Bone marrow (tissue), 2 donors: ENCODE data around the gene RAB25.
"Not testable (repeated sequence)": the region's sequence is repeated elsewhere in the genome, so short reads cannot be mapped to it uniquely, and the experiment has no call there.

Experiments
- DNase-seq, 2 donors: peaks; one replicate each; lab custom pipeline; 2025; lab: John Stamatoyannopoulos, UW

RAB25 gene

DNA sequence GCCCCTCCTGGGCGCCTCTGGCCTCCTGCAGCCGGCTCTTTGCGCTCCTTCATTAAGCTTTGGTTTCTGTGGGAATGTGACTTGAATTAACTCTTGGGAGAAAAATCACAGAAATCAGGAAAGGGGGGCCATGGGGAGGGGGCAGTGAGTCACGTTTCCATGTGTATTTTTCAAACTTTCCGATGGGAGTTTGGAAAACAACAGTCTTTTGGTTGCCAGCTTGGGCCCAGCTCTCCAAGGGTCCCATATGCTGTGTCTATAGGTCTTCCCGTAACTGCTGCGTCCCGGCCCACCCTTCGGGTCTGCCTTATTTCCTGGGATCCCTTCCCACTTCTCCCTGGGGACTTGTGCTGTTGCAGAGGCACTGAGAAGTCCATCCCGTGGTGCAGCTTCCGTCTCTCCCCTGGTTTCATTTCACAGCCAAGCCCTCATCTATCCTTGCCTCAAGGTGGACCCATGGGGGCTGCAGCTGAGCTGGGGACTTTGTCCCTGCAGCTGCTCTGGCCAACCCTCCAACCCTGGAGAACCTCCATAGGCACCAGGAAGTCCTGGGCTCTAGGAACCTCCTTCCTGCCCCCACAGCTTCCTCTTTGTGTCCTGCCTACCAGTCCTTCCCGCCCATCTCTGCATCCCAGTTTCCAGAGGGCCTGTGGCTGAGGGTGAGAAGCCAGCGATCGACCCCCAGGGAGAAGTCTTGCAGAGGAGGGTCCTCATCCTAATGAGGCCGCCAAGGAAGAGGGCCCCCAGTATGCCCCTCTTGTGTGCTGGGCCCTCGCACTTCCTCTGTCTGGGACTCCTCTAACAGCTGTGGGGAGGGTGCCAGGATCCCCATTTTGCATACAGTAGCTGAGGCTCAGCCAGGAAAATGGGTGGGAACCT, 41.9 kb downstream of the RAB25 start:
- DNase-seq = peak in 1 of 2 donors; percentile 56

DNA sequence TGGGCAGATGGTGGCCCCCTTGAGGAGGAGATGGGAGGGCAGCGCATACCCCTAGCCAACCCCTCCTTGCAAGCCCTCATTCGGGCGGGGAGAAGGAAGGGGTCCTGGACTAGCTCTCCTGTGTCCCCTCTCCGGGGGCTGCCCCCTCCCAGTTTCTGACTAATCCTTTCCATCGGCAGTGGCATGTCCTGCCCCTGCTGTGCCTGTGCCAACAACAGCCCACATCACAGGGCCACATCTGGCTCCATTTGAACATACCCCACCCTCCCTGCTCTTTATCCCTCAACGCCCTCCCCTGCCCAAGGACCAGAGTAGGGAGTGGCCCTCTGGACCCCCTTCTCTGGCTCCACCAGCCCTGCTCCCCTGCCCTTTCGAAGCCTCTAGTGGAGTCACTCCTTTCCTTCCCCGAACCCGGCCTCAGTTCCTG, 42.6 kb downstream of the RAB25 start:
- DNase-seq = peak in 1 of 2 donors; percentile 27

DNA sequence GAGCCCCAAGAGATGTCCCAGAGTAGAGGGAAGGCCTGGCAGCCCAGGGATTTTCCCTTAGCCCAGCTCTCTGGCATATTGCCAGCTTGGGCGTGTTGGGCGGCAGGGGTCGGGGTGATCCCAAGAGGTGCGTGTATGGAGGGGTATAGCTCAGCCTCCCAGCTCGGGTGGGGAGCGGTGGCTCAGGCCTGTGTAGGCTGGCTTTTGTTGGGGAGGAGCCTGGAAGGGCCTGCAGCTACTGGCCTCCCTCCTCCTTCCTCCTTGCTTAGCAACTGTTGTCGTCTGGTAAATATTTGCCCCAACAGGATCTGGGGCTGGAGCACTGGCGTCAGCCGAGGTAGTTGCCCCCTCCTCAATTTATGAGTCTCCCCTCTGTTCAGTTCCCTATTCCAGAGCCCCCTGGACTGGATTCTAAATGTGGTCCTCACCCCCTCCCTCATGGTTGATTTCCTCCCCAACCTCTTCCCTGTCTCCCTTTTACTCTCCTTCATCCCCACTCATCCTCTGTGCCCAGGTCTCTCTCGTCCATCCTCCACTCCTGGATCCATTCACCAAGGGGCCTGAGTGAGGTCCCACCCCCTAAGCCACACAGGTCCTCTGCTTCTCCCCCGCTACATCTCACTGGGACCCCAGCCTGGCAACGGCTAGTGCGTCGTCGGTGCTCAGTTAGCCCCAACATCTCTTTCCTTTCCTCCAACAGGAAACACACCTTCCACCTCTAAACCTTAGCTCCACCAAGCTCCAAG, 43.3 kb downstream of the RAB25 start:
- DNase-seq = peak; percentile 28 to 39

DNA sequence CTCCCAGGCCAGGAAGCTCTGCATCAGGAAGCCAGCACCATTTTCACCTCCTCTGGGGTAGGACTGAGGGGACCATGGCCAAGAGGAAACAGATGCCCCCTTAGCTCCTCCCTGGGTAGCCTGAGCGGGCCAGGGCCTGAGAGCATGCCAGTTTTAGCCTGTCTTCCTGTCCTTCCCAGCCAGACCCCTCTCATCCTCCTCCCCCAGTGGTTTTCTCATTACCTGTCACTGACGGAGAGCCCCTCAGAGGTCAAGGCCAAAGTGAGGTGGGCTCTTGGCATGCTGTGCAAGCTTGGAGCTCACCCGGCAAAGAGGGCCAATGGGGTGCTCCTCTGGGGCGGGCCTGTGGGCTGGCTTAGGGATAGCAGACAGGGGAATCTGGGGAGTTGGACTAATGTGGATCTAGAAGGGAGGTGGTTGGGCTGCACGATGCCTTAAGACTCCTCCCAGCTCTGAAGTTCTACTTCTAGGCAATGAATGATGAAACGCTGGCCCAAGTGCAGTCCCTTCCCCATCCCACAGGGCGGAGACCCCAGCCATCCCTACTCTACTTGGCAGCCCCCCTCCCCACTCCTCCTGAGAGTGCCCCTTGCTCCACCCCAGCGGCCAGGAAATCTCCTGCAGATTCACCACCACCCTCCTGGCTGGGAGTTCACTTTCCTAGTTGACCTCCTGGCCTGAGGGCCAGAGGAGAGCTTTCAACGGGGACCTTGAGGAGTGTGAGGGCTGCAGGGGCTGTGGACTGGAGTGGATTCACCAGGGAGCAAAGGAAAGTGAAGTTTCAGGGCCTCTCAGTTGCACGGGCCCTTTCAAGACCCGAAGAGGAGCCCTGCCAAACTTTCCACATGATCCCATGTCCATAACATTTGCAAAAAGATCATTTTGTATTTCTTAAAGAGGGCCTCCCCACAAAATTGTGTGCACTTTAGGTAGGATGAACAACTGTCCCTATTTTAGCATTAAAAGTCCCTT, 44.2 kb downstream of the RAB25 start:
- peak in 1 of 2 donors; percentile 34 for DNase-seq

DNA sequence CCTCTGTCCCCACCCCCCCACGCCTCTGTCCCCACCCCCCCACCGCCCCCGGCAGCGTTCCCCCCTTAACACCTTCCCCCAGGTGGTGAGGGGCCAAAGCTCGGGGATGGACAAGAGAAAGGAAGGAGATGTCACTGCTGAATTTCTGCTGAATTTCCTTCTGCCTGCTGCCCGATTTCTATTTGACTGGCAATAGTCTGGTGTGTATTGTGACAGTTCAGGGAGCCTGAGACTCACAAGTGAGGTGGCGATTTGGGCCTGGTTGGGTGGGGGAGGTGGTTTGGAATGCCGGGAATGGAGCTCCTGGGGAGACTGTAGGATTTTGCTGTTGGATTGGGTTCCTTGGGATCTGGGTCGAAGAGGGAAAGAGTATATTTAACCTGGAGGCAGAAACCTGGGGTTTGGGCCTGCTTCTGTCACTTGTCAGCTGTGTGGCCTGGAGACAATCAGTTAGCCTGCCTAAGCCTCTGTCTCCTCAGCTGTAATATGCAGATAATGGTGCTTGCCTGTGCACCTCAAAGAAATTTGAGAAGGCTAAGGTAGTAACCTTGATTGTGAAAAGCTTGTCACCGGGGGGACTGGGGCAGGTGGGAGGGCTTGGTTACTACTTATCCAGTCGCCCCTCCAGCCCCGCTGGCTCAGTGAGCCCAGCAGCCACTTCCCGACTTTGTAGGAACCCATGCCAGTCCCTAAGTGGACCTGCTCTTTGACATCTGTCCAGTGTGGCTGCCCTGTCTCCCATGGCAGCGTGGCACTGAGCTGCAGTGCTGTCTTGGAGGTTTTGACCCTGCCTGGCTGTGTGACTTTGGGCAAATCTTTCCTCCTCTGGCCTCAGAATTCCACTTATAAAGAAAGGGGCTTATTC, 45.9 kb downstream of the RAB25 start:
- DNase-seq = no peak

DNA sequence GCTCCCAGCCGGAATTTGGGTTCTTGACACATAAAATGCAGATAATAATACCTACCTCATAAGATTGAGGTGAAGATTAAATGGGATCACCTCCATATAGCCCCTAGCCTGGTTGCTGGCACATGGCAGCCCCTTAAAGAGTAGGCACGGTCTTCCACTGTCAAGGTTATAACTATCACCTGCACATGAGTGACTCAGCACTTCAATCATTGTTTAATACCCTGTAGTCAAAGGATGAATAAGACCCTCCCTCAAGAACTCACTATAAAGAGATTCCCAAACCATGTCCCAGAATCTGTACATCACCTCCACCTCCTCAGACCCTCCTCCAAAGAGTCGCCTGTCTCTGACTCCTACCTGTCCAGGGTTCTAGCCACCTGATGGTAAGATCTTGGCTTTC, 47.1 kb downstream of the RAB25 start:
- no peak for DNase-seq

DNA sequence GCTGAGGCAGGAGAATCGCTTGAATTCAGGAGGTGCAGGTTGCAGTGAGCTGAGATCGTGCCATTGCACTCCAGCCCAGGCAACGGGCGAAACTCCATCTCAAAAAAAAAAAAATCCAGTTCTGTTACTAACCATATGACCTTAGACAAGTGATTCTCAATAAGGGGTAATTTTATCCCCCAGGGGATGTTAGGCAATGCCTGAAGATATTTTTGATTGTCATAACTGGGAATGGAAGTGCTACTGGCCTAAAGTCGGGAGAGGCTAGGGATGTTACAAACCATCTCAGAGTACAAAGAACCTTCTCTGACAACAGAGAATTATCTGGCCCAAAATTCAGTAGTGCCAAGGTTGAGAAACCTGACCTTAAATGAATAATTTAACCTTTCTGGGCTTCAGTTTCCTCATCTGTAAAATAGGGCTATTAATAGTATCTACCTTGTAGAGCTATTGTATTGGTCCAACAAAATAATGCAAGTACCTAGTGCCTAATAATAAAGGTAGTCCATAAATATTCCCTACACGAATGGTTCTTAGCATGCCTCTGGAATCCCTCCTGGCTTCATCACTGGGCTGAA, 47.8 kb downstream of the RAB25 start:
- no peak for DNase-seq

DNA sequence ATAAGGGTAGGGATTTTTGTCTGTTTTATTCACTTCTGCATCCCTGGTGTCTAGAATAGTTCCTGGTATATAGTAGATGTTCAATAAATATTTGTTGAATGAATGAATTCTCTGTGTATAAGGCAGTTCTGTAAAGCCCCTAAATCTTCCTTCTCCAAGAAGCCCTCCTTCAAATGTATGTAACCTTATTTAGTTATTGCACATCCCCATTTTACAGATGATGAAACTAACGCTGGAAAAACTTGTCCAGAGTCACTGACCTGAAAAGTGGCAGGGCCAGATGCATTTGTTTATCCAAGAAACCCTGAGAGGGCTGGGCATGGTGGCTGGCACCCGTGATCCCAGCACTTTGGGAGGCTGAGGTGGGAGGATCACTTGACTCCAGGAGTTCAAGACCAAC, 49.3 kb downstream of the RAB25 start:
- no peak for DNase-seq

DNA sequence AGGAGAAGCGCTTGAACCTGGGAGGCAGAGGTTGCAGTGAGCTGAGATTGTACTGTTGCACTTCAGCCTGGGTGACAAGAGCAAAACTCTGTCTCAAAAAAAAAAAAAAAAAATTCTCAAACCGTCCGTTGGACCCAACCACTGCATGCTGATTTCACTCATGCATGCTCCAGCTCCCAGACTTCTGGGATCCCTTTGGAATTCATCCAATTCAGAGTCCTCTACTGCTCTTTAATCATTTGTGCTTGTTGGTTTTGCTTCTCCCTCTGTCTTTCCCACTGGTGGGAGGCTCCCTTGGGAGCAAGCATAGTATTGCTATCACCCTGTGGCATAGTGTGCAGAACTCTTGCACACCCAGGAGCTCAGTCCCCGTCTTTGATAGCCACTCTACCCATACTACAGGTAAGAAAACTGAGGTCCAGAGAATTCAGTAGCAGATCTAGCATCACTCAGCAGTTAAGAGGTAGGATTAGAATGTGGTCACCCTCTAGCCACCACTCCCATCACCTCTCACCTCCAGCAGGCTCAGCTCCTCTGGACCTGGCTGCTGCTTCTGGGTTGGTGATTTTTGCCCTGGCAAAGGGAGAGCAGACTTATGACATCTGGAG, 50.5 kb downstream of the RAB25 start:
- DNase-seq = no peak

DNA sequence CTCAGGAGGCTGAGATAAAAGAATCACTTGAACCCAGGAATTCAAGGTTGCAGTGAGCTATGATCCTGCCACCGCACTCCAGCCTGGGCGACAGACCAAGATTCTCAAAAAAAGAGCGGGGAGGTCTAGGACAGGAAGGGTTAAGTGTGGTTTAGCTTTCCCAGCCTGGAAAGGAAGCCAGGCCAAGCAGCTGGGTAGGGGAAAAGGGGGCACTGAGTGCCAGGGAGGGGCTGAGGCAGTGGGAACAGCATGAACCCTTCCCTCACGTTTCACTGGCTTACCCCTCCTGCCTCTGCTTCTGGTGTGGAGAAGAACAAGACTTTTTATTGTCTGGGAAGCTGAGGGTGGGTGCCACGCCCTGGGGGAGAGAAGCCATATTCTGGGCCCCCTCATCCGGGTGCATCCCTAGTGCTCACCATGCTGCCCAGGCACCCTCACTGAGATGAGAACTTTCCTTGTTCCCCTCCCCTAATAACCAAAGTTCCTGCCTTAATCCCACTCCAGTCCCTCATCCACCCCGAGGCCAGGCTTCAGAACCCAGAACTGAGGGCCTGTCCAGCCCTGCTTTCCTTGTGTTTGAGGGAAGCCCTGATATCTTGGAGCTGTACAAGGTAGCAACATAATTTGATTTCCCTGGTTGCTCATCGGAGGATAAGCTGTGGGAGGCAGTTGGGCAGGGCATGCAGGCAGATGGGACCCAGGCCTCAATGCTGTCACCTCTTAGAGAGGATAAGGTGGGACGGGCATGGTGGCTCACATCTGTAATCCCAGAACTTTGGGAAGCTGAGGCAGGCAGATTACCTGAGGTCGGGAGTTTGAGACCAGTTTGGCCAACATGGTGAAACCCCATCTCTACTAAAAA, 51.5 kb downstream of the RAB25 start:
- no peak for DNase-seq

DNA sequence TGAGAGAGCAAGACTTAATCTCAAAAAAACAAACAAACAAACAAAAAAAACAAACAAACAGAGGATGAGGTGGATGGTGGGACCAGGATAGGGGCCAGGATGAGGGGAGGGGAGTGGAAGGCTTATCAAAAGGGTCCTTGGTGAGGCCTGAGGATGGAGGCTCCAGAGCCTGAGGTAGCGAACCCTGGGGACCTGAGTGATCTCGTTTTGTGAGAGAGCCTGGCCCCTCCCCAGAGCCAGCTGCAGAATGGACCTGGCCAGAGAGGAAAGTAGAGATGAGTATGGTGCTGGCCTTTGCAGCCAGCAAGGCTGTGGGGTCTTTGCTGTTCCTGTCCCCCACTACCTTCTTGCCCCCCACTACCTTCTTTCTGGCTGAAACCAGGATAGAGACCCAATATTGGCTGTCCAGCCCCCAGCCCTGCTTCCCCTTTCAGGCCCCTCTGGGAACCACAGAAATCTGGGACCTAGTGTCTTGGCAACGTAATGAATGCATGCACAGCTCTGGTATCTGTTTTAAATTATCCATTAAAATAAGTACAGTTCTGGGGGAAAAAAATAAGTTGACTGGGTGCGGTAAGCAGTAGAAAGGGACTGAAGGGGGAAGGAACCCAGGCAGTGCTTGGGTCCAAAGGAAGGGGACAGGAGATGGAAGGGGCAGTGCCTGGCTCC, 52.5 kb downstream of the RAB25 start:
- no peak for DNase-seq

DNA sequence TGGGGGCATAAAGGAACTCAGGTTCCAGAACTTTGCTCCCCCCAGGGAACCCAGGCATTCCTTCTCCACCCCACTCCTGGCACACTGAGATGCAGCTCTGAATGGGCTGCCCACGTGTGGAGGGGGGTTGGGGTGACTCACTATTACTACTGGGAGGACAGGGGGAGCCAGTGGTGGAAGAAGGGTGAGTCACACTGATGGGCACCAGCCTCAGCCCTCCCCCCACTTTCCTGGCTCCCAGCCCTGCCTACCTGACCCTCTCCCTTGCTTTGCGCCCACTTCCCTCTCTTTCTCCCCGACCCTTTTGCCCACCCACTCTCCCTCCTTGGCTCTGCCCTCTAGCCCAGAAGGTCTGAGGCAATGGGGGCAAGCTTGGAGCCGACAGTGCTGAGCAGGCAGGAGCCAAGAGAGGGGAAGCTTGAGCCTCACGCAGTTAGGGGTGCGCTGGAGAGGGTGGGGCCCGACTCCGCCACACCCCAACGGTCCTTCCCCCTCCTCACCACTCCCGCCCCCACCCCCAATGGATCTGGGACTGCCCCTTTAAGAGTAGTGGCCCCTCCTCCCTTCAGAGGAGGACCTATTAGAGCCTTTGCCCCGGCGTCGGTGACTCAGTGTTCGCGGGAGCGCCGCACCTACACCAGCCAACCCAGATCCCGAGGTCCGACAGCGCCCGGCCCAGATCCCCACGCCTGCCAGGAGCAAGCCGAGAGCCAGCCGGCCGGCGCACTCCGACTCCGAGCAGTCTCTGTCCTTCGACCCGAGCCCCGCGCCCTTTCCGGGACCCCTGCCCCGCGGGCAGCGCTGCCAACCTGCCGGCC, 53.4 kb downstream of the RAB25 start, which contains the start of gene LMNA:
Gene LMNA, plus strand, starts transcription at position 611 of the 818 bp plus-strand sequence. CDS start 208 bp downstream, outside the sequence.
- DNase-seq = peak; percentile 92 to 98

DNA sequence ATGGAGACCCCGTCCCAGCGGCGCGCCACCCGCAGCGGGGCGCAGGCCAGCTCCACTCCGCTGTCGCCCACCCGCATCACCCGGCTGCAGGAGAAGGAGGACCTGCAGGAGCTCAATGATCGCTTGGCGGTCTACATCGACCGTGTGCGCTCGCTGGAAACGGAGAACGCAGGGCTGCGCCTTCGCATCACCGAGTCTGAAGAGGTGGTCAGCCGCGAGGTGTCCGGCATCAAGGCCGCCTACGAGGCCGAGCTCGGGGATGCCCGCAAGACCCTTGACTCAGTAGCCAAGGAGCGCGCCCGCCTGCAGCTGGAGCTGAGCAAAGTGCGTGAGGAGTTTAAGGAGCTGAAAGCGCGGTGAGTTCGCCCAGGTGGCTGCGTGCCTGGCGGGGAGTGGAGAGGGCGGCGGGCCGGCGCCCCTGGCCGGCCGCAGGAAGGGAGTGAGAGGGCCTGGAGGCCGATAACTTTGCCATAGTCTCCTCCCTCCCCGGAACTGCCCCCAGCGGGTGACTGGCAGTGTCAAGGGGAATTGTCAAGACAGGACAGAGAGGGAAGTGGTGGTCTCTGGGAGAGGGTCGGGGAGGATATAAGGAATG, 54.1 kb downstream of the RAB25 start:
- peak in 1 of 2 donors; percentile 71 for DNase-seq

DNA sequence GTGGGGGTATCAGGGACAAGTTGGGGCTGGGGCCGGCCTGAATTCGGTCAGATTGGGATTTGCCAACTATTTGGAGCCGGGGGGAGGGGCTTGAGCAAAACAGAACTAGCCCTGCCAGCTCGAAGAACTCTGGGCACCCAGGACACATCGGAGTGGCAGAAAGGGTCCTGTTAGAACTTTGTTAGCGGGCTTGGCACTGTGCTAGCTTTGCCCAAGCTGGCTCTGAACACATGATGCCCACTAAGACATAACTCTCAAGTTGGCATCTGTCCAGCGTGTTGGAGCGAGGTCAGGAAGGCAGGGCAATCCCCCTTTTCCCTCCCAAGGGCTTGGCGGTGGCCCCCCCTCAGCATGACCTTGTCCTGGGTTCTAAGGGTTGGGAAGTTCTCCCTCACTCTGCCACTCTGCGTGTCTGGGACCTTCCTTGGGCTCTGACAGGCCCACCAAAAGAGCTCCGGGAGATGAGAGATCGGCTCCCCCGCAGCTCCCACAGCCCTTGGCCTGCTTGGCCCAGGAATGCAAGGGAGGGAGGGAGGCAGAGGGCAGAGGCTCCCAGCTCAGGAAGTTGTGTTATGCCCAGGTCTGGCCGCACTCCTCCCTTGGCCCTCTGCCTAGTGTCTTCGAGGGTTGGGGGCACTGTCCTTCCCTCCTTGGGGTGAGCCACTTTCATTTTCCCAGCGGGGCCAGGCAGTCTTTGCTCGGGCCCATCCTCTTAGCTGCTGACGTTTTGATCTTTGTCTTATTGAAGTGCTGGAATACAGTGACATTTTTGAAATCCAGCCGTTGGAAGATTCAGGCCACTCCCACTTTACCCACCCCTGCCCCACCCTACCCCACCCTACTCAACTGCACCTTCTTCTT, 54.8 kb downstream of the RAB25 start:
- peak in 1 of 2 donors; percentile 71 for DNase-seq

DNA sequence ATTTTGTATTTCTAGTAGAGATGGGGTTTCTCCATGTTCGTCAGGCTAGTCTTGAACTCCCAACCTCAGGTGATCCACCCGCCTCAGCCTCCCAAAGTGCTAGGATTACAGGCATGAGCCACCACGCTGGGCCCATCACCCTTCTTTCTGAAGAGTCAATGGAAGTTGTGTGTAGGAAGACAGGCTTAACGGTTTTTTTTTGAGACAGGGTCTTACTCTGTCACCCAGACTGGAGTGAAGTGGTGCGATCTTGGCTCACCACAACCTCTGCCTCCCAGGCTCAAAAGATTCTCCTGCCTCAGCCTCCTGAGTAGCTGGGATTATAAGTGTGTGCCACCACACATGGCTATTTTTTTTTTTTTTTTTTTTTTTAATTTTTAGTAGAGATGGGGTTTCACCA, 55.8 kb downstream of the RAB25 start:
- not testable (repeated sequence) for DNase-seq
